Measurements from ENCODE around the gene MSI2. TPM values are rescaled to one million over a fixed set of nuclear protein-coding genes. Genes with fewer than 3 reads are reported as not detected.
"Not testable (repeated sequence)": the region's sequence is repeated elsewhere in the genome, so short reads cannot be mapped to it uniquely, and the experiment has no call there.

The MSI2 gene
- total RNA-seq, 1 experiment from 2014 or later = 85.2 TPM

- in situ Hi-C loops (cut with HindIII; ENCODE audit: low pct_unique_long_range_greater_than_20kb, low sequenced_read_pairs) = no loop called here
- DNase-seq (ENCODE audit: low read depth, low spot score) = no peak
Observed at GRCh38 chr17:57607553-57608120, 351.3 kb downstream of the MSI2 start.

DNA sequence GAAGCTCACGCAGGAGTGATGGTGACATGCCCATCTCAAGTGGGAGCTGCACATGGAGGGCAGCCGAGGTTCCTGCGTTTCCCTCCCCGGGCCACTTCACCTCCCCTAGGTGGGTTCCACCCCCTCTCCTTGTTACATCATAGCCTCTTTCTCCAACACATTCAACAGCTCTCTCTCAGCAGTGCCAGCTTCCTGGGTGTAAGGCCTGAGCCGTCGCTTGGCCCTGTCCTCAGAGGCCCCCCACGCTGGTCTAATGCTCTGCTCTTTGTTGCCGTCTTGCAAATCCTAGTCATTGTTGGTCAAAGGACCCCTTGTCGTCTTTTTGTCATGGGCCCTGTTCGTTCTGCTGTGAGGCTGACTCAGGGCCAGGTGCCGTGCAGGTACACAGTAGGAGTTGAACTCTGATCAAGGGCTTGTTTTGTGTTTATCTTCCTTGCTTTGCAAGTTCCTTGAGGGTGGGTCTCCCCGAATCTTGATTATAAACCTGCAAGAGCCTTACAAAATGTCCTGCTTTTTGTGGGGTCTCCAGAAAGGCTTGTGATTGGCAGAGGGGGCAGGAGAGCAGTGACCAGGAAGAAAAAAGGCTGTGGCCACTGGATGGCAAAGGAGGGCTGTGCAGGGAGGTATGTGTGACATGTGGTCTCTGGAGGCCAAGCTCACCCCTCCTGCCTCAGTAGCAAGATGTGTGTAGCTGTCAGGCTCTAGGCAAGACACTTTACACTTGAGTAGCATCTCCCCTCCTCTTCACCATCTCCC is 352.2 kb downstream of the MSI2 start:
- in situ Hi-C loops (cut with HindIII; ENCODE audit: low pct_unique_long_range_greater_than_20kb, low sequenced_read_pairs) = no loop called here
- no peak for DNase-seq (ENCODE audit: low read depth, low spot score)

DNA sequence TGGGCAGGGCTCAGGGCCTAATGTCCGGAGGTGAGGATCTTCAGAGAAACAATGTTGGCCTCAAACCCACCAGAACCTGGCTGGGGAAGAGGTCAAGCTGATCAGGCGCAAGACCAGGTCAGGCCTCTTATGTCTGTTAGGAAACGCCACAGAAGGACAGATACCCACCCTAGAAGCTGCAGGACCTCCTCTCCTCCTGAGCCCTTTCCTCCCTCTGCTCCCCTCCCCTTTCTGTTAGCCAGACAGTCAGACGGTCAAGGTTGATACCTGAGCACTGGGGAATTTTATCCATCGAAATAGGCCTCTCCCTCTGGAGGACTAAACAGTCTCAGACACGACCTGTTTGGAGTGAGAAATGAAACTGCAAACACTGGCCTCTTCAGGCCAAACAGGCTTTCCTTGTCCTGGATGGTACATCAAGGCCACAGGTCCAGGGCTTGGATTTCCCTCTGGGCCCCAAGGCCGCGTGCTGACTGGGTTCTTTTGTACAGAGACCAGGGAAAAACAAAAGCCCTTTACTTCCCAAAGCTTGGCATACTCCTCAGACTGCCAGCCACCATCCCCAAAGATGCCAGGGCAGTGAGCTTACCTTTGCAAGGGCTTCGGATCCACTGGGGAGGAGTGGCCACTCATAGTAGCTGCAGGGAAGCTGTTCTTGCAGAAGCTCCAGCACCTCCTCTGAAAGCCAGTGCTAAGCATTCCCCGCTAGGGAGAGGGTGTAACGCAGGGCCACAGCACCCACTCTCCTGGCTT is 353.0 kb downstream of the MSI2 start:
- DNase-seq (ENCODE audit: low read depth, low spot score) = peak; percentile 37
- in situ Hi-C loops (cut with HindIII; ENCODE audit: low pct_unique_long_range_greater_than_20kb, low sequenced_read_pairs) = no loop called here

DNA sequence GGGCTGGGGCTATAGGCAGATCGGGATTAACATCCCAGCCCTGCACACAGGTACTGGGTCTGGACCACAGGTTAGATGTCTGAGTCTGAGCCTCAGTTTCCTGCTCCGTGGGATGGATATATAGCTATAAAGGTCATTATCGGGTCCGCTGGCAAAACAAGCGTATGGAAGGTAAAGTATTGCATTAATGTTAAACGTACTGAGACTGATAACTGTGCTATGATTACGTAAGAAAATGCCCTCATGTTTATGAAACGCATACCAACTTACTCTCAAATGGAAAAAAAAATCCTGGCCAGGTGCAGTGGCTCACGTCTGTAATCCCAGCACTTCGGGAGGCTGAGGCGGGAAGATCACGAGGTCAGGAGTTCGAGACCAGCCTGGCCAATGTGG is 353.6 kb downstream of the MSI2 start:
- in situ Hi-C loops (cut with HindIII; ENCODE audit: low pct_unique_long_range_greater_than_20kb, low sequenced_read_pairs) = no loop called here
- DNase-seq (ENCODE audit: low read depth, low spot score) = no peak

DNA sequence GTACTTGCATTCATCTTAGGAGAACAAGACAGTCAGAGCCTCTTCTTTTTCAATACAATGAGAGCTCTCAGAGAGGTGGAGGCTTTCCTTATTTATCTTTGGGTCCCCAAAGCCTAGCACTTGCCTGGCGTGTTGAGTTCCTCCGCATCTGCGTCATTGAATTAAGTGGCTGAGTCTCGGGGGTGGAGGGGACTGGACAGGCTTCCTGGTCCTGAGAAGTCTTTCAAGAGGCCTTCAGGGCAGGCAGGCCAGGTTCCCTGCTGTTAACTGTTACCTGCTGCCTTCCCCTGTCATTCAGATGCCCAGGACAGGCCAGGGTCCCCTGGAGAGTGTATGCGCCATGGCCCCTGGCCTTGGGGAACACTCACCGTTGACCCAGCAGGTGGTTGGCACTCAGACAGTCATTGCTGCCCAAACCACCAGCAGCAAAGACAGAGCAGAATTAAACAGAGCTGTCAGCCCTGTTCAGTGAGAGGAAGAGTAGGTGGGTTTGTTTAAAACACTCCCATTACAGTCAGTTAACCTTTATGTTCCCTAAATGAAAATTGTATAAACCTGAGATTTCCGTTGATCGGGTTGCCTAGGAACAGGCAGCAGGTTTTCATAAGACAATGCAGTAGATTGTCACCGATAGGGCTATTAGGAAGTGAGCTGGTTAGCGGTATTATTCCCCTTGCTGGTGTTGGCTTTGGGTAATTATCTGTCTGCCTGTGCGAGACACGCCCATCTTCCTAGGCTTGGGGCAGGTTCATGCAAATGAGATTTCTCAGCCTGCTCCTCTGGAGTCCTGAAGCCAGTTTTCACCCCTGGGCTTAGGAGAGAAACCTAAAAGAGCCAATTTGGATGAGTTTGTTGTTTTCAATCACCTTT is 356.1 kb downstream of the MSI2 start:
- DNase-seq (ENCODE audit: low read depth, low spot score) = no peak
- in situ Hi-C loops (cut with HindIII; ENCODE audit: low pct_unique_long_range_greater_than_20kb, low sequenced_read_pairs) = no loop called here

- in situ Hi-C loops (cut with HindIII; ENCODE audit: low pct_unique_long_range_greater_than_20kb, low sequenced_read_pairs) = no loop called here
- DNase-seq (ENCODE audit: low read depth, low spot score) = no peak
Observed at GRCh38 chr17:57614742-57615141, 358.4 kb downstream of the MSI2 start.

GRCh38 chr17:57615836-57616757 is 359.8 kb downstream of the MSI2 start:
- in situ Hi-C loops (cut with HindIII; ENCODE audit: low pct_unique_long_range_greater_than_20kb, low sequenced_read_pairs) = no loop called here
- DNase-seq (ENCODE audit: low read depth, low spot score) = no peak

- no peak for DNase-seq (ENCODE audit: low read depth, low spot score)
- in situ Hi-C loops (cut with HindIII; ENCODE audit: low pct_unique_long_range_greater_than_20kb, low sequenced_read_pairs) = no loop called here
Observed at GRCh38 chr17:57617218-57617617, 360.9 kb downstream of the MSI2 start.

- in situ Hi-C loops (cut with HindIII; ENCODE audit: low pct_unique_long_range_greater_than_20kb, low sequenced_read_pairs) = no loop called here
- DNase-seq (ENCODE audit: low read depth, low spot score) = no peak
Observed at GRCh38 chr17:57619061-57619937, 363.0 kb downstream of the MSI2 start.

DNA sequence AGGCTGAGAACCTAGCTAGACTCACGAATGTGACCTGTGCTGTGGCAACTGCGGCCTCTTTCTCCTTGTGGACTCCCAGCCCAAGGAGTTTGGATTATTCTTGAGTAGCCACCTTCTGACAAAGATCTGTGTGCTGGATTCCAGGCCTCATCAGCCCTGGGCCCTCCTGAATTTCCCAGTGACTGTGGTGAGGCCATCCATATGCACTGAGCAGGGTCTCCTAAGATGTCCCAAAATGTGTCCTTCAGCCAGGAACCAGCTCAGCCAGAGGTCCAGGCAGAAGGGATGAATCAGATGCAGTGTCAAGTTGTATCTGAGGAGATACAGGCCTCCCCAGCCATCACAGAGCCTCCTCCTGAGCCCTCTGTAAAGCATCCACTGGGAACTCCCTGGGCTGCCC is 364.3 kb downstream of the MSI2 start:
- DNase-seq (ENCODE audit: low read depth, low spot score) = no peak
- in situ Hi-C loops (cut with HindIII; ENCODE audit: low pct_unique_long_range_greater_than_20kb, low sequenced_read_pairs) = no loop called here

- in situ Hi-C loops (cut with HindIII; ENCODE audit: low pct_unique_long_range_greater_than_20kb, low sequenced_read_pairs) = not testable (repeated sequence)
Observed at GRCh38 chr17:57621791-57622190, 365.5 kb downstream of the MSI2 start.

DNA sequence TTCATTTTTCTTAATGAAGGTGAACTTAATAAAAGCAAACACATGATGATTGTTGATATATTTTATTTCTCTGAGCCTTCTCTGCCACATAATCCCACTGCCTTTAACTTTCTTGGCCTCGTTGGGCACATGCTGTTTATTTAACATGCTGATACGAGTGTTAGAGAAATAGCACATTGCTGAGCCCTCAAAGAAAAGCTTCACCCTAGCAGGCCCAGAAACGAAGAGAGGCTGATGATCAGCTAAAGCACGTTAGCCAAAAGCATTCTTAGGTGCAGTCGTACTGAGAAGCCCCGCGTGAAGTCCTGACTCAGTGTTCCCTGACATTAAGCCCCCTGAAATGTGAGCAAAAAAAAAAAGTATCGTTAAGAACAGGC is 366.0 kb downstream of the MSI2 start:
- in situ Hi-C loops (cut with HindIII; ENCODE audit: low pct_unique_long_range_greater_than_20kb, low sequenced_read_pairs) = no loop called here
- no peak for DNase-seq (ENCODE audit: low read depth, low spot score)

More at GRCh38 chr17:57621791-57622190, 365.5 kb downstream of the MSI2 start:
- not testable (repeated sequence) for DNase-seq (ENCODE audit: low read depth, low spot score)

DNA sequence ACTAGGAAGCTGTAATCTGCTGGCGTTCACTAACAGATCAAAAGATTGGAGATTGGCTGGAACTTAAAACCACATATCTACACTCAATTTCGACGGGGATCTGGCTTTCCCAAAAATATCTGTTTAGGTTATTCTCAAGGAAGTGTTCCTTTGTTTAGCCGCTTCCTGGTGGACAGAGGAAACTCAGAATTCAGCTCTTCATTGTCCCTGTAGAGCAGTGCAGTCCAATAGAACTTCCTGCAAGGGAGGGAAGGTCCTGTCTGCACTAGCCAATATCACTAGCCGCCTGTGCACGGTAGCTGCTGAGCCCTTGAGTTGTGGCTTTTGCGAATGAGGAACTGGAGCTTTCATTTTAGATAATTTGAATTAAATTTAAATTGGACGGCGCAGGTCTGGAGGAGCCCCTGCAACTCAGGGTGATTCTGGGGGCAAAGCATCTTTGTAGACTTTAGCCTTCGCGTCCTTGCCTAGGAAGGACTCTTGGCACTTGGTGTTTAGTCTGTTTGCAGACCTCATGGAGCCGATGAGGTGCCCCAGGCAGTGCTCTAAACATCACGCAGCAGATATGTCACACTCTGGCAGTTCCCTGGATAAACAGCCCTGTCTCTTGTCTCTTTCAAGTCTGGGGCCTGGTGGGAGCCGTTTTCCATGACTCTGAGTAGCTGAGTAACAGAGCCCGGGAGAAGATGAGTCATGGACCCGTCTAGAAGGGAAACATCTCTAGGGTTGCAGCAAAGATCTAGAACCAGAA is 366.5 kb downstream of the MSI2 start:
- DNase-seq (ENCODE audit: low read depth, low spot score) = peak; percentile 41
- in situ Hi-C loops (cut with HindIII; ENCODE audit: low pct_unique_long_range_greater_than_20kb, low sequenced_read_pairs) = no loop called here

DNA sequence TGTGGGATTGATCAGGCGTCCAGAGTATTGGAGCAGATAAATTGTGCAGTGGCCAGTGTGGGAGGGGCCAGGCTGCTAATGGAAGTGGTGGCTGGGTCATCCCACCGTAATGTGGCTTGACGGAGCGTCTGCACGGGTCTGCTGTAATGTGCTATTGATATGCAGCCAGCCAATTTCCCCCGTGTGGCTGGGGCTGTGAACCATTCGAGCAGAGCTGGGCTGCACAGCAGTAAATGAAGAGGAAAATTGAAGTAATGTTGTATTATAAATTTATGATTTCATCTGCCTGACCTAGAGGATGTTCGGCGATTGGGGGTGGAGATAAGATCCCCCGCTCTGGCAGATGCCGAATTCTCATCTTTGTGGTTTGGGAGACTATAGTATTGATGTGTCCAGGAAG is 367.3 kb downstream of the MSI2 start:
- DNase-seq (ENCODE audit: low read depth, low spot score) = no peak
- in situ Hi-C loops (cut with HindIII; ENCODE audit: low pct_unique_long_range_greater_than_20kb, low sequenced_read_pairs) = no loop called here

DNA sequence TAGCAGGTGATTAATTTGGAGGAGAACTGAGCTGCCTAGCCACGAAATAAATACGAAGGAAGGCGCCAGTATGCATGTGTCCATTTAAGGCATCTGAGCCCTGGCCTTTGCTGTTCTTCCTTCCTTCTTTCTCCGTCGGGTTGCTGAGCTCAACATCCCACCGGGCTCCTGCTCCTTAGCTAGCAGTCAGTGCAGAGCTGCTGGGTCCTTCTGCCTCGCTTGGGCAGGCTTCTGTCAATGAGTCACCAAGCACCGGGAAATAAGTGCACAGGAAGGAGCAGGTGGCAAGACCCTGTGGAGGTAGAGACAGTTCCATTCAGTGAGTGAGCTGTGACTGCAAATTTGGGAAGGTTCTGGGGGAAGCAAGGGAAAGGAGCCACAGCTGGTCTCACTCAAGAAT is 368.1 kb downstream of the MSI2 start:
- no peak for DNase-seq (ENCODE audit: low read depth, low spot score)
- in situ Hi-C loops (cut with HindIII; ENCODE audit: low pct_unique_long_range_greater_than_20kb, low sequenced_read_pairs) = no loop called here

Measured in SK-MEL-5 (cell line).